ENCODE results near the gene CASKIN2.

The CASKIN2 gene

GRCh38 chr17:75514299-75514918, 928 bp downstream of the CASKIN2 start:
- FAIRE-seq (no peak), DNase-seq (ENCODE audit: insufficient read length, low spot score) (no peak)
- TF ChIP-seq PAX5 (IDR thresholded peaks at IDR 0.05; ENCODE audit: insufficient read depth, low read length, severe bottlenecking) (no peak), POU2F2 (IDR thresholded peaks at IDR 0.05; ENCODE audit: low read depth, low read length) (no peak), TAF1 (IDR thresholded peaks at IDR 0.05; ENCODE audit: low read depth, low read length) (no peak), SPI1 (IDR thresholded peaks at IDR 0.05; ENCODE audit: low read depth, low read length) (no peak), POLR2A (IDR thresholded peaks at IDR 0.05; ENCODE audit: low read depth, low read length) (no peak), POLR2AphosphoS5 (IDR thresholded peaks at IDR 0.05; ENCODE audit: low read depth, low read length) (no peak)

DNA sequence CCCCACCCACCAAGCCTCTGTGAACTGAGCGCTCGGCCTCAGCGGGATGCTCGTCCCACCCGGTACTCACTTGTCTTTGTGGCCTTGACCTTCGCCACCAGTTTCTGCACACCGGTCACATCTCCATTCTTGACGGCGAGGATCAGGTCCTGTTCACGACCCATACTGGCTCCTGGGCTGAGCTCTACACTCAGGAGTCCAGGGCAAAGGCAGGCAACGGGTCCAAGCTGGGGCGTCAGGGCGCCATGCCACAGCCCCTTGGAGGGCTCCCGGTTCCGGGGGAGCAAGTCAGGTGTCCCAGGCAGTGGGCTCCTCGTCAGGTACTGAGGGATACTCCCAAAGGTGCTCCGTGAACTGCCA, 1.7 kb downstream of the CASKIN2 start:
- TF ChIP-seq SPI1 (IDR thresholded peaks at IDR 0.05; ENCODE audit: low read depth, low read length) (no peak), POLR2AphosphoS5 (IDR thresholded peaks at IDR 0.05; ENCODE audit: low read depth, low read length) (no peak), POU2F2 (IDR thresholded peaks at IDR 0.05; ENCODE audit: low read depth, low read length) (no peak), POLR2A (IDR thresholded peaks at IDR 0.05; ENCODE audit: low read depth, low read length) (no peak), TAF1 (IDR thresholded peaks at IDR 0.05; ENCODE audit: low read depth, low read length) (no peak), PAX5 (IDR thresholded peaks at IDR 0.05; ENCODE audit: insufficient read depth, low read length, severe bottlenecking) (no peak)

GRCh38 chr17:75512926-75513640, 2.3 kb downstream of the CASKIN2 start:
- no peak for TF ChIP-seq TAF1 (IDR thresholded peaks at IDR 0.05; ENCODE audit: low read depth, low read length)
- TF ChIP-seq POLR2AphosphoS5 (IDR thresholded peaks at IDR 0.05; ENCODE audit: low read depth, low read length) = no peak
- DNase-seq (ENCODE audit: insufficient read length, low spot score) = no peak
- no peak for FAIRE-seq

More for the DNA sequence above, 1.7 kb downstream of the CASKIN2 start:
- no peak for DNase-seq (ENCODE audit: insufficient read length, low spot score)
- no peak for FAIRE-seq

- TF ChIP-seq POLR2AphosphoS5 (IDR thresholded peaks at IDR 0.05; ENCODE audit: low read depth, low read length) = no peak
- TF ChIP-seq POU2F2 (IDR thresholded peaks at IDR 0.05; ENCODE audit: low read depth, low read length) = no peak
- TF ChIP-seq PAX5 (IDR thresholded peaks at IDR 0.05; ENCODE audit: insufficient read depth, low read length, severe bottlenecking) = no peak
- TF ChIP-seq TAF1 (IDR thresholded peaks at IDR 0.05; ENCODE audit: low read depth, low read length) = no peak
- TF ChIP-seq SPI1 (IDR thresholded peaks at IDR 0.05; ENCODE audit: low read depth, low read length) = no peak
- no peak for TF ChIP-seq POLR2A (IDR thresholded peaks at IDR 0.05; ENCODE audit: low read depth, low read length)
- FAIRE-seq (no peak), DNase-seq (ENCODE audit: insufficient read length, low spot score) (no peak)
Measured at GRCh38 chr17:75511610-75512575, 3.4 kb downstream of the CASKIN2 start.

GRCh38 chr17:75511270-75511609, 4.1 kb downstream of the CASKIN2 start:
- FAIRE-seq = no peak
- TF ChIP-seq TAF1 (IDR thresholded peaks at IDR 0.05; ENCODE audit: low read depth, low read length) = no peak
- no peak for TF ChIP-seq PAX5 (IDR thresholded peaks at IDR 0.05; ENCODE audit: insufficient read depth, low read length, severe bottlenecking)
- TF ChIP-seq POU2F2 (IDR thresholded peaks at IDR 0.05; ENCODE audit: low read depth, low read length) = no peak
- no peak for TF ChIP-seq POLR2A (IDR thresholded peaks at IDR 0.05; ENCODE audit: low read depth, low read length)
- TF ChIP-seq POLR2AphosphoS5 (IDR thresholded peaks at IDR 0.05; ENCODE audit: low read depth, low read length) = no peak
- no peak for TF ChIP-seq SPI1 (IDR thresholded peaks at IDR 0.05; ENCODE audit: low read depth, low read length)
- no peak for DNase-seq (ENCODE audit: insufficient read length, low spot score)

DNA sequence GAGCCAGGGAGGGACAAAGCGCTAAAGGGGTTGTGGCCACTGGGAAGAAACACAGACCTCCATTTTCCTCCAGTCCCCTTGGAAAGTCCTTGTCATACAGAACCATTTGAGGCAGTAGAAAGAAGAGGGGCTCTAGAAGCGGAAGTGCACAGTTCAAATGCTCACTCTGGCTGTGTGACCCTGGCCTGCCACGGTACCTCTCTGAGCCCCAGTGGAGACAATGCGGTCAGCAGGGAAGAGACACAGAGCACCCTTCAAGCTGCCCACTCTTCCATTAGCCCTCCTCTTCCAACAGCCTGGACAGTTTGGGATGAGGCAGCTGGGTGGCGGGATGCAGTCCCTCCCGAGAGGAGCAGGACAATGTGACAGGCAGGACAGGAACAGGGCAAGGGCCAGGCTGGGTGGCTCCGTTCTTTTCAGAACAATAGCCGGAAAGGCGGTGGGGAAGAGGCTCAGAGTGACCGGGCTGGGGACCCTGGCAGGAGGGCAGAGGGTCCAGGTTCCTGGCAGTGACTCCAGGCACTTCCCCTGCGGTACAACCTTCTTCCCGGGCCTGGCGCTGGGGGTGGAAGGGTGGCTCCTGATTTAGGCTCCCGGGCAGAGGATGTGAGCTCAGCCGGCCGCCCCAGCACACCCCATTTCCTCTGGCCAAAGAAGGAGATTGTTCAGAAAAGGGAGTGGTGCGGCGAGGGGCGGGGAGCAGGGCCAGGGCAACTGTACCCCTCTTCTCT, 5.6 kb downstream of the CASKIN2 start:
- DNase-seq (ENCODE audit: insufficient read length, low spot score) = no peak
- TF ChIP-seq POLR2AphosphoS5 (IDR thresholded peaks at IDR 0.05; ENCODE audit: low read depth, low read length) = no peak
- TF ChIP-seq TAF1 (IDR thresholded peaks at IDR 0.05; ENCODE audit: low read depth, low read length) = no peak
- no peak; the same call in 1 of the 2 replicates for TF ChIP-seq SPI1 (IDR thresholded peaks at IDR 0.05; ENCODE audit: low read depth, low read length)
- TF ChIP-seq POLR2A (IDR thresholded peaks at IDR 0.05; ENCODE audit: low read depth, low read length) = no peak
- no peak for TF ChIP-seq POU2F2 (IDR thresholded peaks at IDR 0.05; ENCODE audit: low read depth, low read length)
- TF ChIP-seq PAX5 (IDR thresholded peaks at IDR 0.05; ENCODE audit: insufficient read depth, low read length, severe bottlenecking) = no peak
- FAIRE-seq = no peak

GRCh38 chr17:75508931-75509361, 6.4 kb downstream of the CASKIN2 start:
- TF ChIP-seq POLR2AphosphoS5 (IDR thresholded peaks at IDR 0.05; ENCODE audit: low read depth, low read length) = no peak
- TF ChIP-seq POLR2A (IDR thresholded peaks at IDR 0.05; ENCODE audit: low read depth, low read length) = no peak
- no peak for TF ChIP-seq TAF1 (IDR thresholded peaks at IDR 0.05; ENCODE audit: low read depth, low read length)
- TF ChIP-seq PAX5 (IDR thresholded peaks at IDR 0.05; ENCODE audit: insufficient read depth, low read length, severe bottlenecking) = no peak
- no peak for TF ChIP-seq SPI1 (IDR thresholded peaks at IDR 0.05; ENCODE audit: low read depth, low read length)
- TF ChIP-seq POU2F2 (IDR thresholded peaks at IDR 0.05; ENCODE audit: low read depth, low read length) = no peak
- FAIRE-seq (no peak), DNase-seq (ENCODE audit: insufficient read length, low spot score) (no peak)

DNA sequence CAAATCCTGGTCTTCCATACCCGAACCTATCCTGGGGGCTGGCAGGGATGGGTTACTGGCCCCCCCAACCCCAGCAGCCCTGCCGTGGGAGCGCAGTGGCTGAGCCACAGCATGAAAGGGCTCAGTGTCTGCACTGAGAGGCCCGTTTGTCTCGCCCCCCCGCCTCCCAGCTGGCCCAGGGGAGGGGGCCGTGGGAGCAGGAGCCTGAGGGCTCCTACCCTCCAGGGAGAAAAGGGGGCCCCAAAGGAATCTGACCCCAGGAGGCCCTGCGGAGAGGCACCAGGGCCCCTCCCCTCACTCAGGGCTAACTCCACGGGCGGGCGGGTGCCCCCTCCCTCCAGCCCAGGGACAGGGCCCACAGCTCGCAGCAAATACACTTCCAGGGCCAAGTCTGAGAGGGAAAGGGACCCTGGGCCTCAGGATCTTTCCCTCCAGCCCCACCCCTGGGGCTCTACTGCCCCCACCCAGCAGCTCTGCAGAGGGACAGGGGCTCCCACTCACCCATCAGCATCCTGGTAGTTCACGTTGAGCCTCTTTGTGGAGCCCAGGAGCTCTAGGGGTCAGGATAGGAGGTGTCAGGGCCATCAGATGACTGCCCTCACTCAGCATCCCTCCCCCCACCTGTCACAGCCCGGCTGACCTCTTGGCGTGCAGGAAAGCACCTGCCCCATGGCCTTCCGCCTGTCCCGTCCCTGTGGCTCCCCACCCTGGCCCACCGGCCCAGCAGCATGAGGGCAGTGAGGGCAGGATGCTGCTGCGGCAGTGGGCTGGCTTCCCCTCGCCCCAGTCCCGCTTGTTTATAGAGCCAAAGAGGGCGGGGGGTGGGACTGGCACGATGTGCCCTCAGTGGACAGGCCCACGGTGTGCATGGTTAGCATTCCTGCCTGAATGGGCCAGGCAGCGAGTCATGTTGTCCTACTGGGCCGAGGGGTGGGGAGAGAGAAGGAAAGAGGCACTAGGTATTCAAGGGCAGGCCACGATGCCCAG, 7.3 kb downstream of the CASKIN2 start:
- FAIRE-seq = no peak
- DNase-seq (ENCODE audit: insufficient read length, low spot score) = no peak
- TF ChIP-seq PAX5 (IDR thresholded peaks at IDR 0.05; ENCODE audit: insufficient read depth, low read length, severe bottlenecking) = no peak
- no peak for TF ChIP-seq SPI1 (IDR thresholded peaks at IDR 0.05; ENCODE audit: low read depth, low read length)
- no peak for TF ChIP-seq POLR2A (IDR thresholded peaks at IDR 0.05; ENCODE audit: low read depth, low read length)
- TF ChIP-seq POU2F2 (IDR thresholded peaks at IDR 0.05; ENCODE audit: low read depth, low read length) = no peak
- TF ChIP-seq TAF1 (IDR thresholded peaks at IDR 0.05; ENCODE audit: low read depth, low read length) = no peak
- no peak for TF ChIP-seq POLR2AphosphoS5 (IDR thresholded peaks at IDR 0.05; ENCODE audit: low read depth, low read length)

Measured in GM12891 (cell line).